ENCODE data around the gene THEMIS2. TPM values are rescaled to one million over a fixed set of nuclear protein-coding genes. Genes with fewer than 3 reads are reported as not detected.
"Not testable (repeated sequence)": the region's sequence is repeated elsewhere in the genome, so short reads cannot be mapped to it uniquely, and the experiment has no call there.

Gene THEMIS2
- total RNA-seq, 2 experiments from 2014 or later, result 4.1 to 20.3 TPM

DNA sequence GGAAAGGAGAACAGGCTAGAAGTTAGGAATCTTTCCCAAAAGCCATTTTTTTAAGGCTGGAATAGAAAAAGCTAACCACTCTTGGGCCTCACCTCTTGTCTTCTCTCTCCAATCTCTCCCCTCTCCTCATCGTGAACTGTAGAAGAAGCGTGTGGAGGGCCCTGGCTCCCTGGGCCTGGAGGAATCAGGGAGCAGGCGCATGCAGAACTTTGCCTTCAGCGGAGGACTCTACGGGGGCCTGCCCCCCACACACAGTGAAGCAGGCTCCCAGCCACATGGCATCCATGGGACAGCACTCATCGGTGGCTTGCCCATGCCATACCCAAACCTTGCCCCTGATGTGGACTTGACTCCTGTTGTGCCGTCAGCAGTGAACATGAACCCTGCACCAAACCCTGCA lies 22.4 kb upstream of the THEMIS2 start:
- TF ChIP-seq, protein P1, sequence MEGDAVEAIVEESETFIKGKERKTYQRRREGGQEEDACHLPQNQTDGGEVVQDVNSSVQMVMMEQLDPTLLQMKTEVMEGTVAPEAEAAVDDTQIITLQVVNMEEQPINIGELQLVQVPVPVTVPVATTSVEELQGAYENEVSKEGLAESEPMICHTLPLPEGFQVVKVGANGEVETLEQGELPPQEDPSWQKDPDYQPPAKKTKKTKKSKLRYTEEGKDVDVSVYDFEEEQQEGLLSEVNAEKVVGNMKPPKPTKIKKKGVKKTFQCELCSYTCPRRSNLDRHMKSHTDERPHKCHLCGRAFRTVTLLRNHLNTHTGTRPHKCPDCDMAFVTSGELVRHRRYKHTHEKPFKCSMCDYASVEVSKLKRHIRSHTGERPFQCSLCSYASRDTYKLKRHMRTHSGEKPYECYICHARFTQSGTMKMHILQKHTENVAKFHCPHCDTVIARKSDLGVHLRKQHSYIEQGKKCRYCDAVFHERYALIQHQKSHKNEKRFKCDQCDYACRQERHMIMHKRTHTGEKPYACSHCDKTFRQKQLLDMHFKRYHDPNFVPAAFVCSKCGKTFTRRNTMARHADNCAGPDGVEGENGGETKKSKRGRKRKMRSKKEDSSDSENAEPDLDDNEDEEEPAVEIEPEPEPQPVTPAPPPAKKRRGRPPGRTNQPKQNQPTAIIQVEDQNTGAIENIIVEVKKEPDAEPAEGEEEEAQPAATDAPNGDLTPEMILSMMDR (conservative IDR thresholded peaks at IDR 0.05; ENCODE audit: low read length), result no peak
- no peak for TF ChIP-seq EZH2phosphoT487 (IDR thresholded peaks at IDR 0.05; ENCODE audit: borderline replicate concordance, low read depth, low read length)
- Histone ChIP-seq H2AFZ (ENCODE audit: low read length) (no peak overlapping the region), H4K20me1 (ENCODE audit: insufficient read depth, low read length) (no peaks in the 10 kb centered on the region), H3K4me3 (ENCODE audit: low read depth, low read length, poor library complexity, severe bottlenecking) (no peak overlapping the region), H3K4me1 (ENCODE audit: insufficient read depth, low read length, poor library complexity, severe bottlenecking) (no peaks in the 10 kb centered on the region), H3K79me2 (ENCODE audit: insufficient read depth, low read depth, low read length) (no peaks in the 10 kb centered on the region), H3K9me2 (ENCODE audit: insufficient read depth, low read length) (no peaks in the 10 kb centered on the region), H3K4me2 (ENCODE audit: low read length) (no peak overlapping the region), H3K27ac (ENCODE audit: low read depth, low read length, poor library complexity, severe bottlenecking) (no peak overlapping the region), H3K36me3 (ENCODE audit: insufficient read depth, low read length) (peaks cover 68% of the 10 kb centered on the region), H3K9me3 (ENCODE audit: low read length) (no peaks in the 10 kb centered on the region)
- intact Hi-C loops (cut with micrococcal nuclease; ENCODE audit: unreplicated experiment), result no loop called here
- no peak for DNase-seq (ENCODE audit: low spot score)
- ChIA-PET CTCF (ENCODE audit: unreplicated experiment) (no interaction called here), POLR2A (interaction anchor here (0.7 kb wide), 2 partner anchors 18 to 370 kb away, joined by 4 read pairs; no protein-coding TSS in a partner anchor)
- BruUV-seq (replicated peaks), result no TSS peak

DNA sequence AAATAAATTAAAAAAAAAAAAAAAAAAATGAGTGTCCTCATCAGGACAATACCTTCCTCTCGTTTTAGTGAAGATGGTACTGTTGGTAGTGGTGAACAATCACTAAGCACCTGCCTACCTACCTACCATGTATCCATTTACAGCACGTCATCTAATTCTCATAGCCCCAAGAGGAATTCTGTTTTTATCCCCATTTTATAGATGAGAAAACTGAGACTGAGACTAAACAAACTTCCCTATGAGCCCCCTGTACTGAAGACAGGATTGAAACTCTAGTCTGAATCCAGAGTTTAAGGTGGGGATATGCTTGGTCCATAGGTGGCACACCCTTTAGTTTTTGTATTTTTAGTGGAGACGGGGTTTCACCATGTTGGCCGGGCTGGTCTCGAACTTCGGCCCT lies 17.3 kb upstream of the THEMIS2 start:
- no peak overlapping the region for H2AFZ ChIP-seq (ENCODE audit: low read length)
- no peaks in the 10 kb centered on the region for H3K4me1 ChIP-seq (ENCODE audit: insufficient read depth, low read length, poor library complexity, severe bottlenecking)
- H3K4me2 ChIP-seq (ENCODE audit: low read length), result no peak overlapping the region
- ChIA-PET POLR2A (no interaction called here), CTCF (ENCODE audit: unreplicated experiment) (no interaction called here)
- no peak for TF ChIP-seq EZH2phosphoT487 (IDR thresholded peaks at IDR 0.05; ENCODE audit: borderline replicate concordance, low read depth, low read length)
- TF ChIP-seq, protein P1 (conservative IDR thresholded peaks at IDR 0.05; ENCODE audit: low read length), result no peak
- peaks cover 25% of the 10 kb centered on the region for H3K36me3 ChIP-seq (ENCODE audit: insufficient read depth, low read length)
- DNase-seq (ENCODE audit: low spot score), result no peak
- no TSS peak for BruUV-seq (replicated peaks)
- intact Hi-C loops (cut with micrococcal nuclease; ENCODE audit: unreplicated experiment), result loop anchor here (5.0 kb wide), 1 partner anchor 77 kb away; the partner anchor contains the start of gene SMPDL3B
- no peaks in the 10 kb centered on the region for H3K9me2 ChIP-seq (ENCODE audit: insufficient read depth, low read length)
- no peaks in the 10 kb centered on the region for H3K9me3 ChIP-seq (ENCODE audit: low read length)
- no peaks in the 10 kb centered on the region for H3K79me2 ChIP-seq (ENCODE audit: insufficient read depth, low read depth, low read length)
- H3K4me3 ChIP-seq (ENCODE audit: low read depth, low read length, poor library complexity, severe bottlenecking), result no peak overlapping the region
- H3K27ac ChIP-seq (ENCODE audit: low read depth, low read length, poor library complexity, severe bottlenecking), result no peak overlapping the region
- no peaks in the 10 kb centered on the region for H4K20me1 ChIP-seq (ENCODE audit: insufficient read depth, low read length)

DNA sequence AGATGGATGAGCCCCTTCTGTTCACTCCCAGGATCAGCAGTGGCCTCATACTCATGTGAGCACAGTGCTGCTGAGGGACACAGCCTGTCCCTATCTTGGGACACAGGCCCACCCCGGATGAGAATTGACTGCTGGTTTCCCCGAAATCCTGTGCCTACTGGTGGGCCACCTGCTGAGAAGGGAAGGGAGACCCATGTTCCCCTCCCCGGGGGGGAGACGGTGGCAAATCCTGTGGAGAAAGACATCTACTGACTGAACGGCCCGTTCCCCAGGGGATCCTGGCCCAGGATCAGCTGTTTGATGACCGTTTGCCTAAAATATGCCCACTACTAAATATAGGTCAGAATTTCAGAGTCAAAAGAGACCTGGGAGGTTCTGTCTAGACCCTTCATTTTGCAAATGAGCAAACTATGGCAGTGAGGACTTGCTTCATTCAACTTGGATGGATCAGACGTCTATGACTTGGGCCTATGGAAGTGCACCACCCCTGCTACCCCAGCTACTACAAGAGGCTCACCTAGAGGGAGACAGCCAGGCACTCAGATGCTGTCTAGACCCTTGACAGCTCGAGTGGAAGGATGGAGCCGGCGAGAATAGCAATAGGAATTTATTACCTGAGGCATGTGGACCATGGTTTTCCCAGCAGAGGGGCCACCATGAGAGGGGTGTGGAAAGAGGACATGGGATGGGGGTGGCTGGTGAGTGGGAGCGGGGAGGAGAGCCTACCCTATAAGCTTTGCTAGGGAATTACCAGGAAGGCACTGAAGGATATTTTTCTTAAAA lies 15.6 kb upstream of the THEMIS2 start:
- Histone ChIP-seq H3K4me2 (ENCODE audit: low read length) (no peak overlapping the region), H3K27ac (ENCODE audit: low read depth, low read length, poor library complexity, severe bottlenecking) (no peak overlapping the region), H3K9me3 (ENCODE audit: low read length) (no peaks in the 10 kb centered on the region), H3K9me2 (ENCODE audit: insufficient read depth, low read length) (no peaks in the 10 kb centered on the region), H3K79me2 (ENCODE audit: insufficient read depth, low read depth, low read length) (no peaks in the 10 kb centered on the region), H4K20me1 (ENCODE audit: insufficient read depth, low read length) (no peaks in the 10 kb centered on the region), H3K4me1 (ENCODE audit: insufficient read depth, low read length, poor library complexity, severe bottlenecking) (no peaks in the 10 kb centered on the region), H2AFZ (ENCODE audit: low read length) (no peak overlapping the region), H3K36me3 (ENCODE audit: insufficient read depth, low read length) (peaks cover 8% of the 10 kb centered on the region), H3K4me3 (ENCODE audit: low read depth, low read length, poor library complexity, severe bottlenecking) (no peak overlapping the region)
- BruUV-seq (replicated peaks), result no TSS peak
- no peak for TF ChIP-seq EZH2phosphoT487 (IDR thresholded peaks at IDR 0.05; ENCODE audit: borderline replicate concordance, low read depth, low read length)
- TF ChIP-seq, protein P1 (conservative IDR thresholded peaks at IDR 0.05; ENCODE audit: low read length), result no peak
- ChIA-PET POLR2A (interaction anchor here (0.6 to 0.7 kb wide), 2 partner anchors 178 to 856 kb away, joined by 4 to 7 read pairs; no protein-coding TSS in a partner anchor), CTCF (ENCODE audit: unreplicated experiment) (interaction anchor here (0.6 kb wide), 2 partner anchors 94 to 124 kb away, joined by 3 read pairs; no protein-coding TSS in a partner anchor)
- intact Hi-C loops (cut with micrococcal nuclease; ENCODE audit: unreplicated experiment), result loop anchor here (5.0 kb wide), 1 partner anchor 76 kb away; the partner anchor contains the start of gene SMPDL3B
- DNase-seq (ENCODE audit: low spot score), result no peak

DNA sequence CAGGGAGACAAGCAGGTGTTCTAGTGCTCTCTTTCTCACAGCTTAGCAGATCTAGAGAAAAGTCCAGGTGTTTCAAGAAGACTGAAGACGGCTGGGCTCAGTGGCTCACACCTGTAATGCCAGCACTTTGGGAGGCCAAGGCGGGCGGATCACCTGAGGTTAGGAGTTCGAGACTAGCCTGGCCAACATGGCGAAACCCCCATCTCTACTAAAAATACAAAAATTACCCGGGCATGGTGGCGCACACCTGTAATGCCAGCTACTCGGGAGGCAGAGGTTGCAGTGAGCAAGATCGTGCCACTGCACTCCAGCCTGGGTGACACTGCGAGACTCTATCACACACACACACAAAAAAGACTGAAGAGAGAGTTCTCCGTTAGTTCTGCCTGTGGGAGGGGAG lies 14.8 kb upstream of the THEMIS2 start:
- H4K20me1 ChIP-seq (ENCODE audit: insufficient read depth, low read length); H3K9me2 ChIP-seq (ENCODE audit: insufficient read depth, low read length); H3K36me3 ChIP-seq (ENCODE audit: insufficient read depth, low read length); H3K4me3 ChIP-seq (ENCODE audit: low read depth, low read length, poor library complexity, severe bottlenecking); DNase-seq (ENCODE audit: low spot score); H3K4me1 ChIP-seq (ENCODE audit: insufficient read depth, low read length, poor library complexity, severe bottlenecking); H3K27ac ChIP-seq (ENCODE audit: low read depth, low read length, poor library complexity, severe bottlenecking); H3K4me2 ChIP-seq (ENCODE audit: low read length); H3K79me2 ChIP-seq (ENCODE audit: insufficient read depth, low read depth, low read length); CTCF ChIA-PET (ENCODE audit: unreplicated experiment); H3K9me3 ChIP-seq (ENCODE audit: low read length); H2AFZ ChIP-seq (ENCODE audit: low read length); BruUV-seq (replicated peaks): not testable (repeated sequence)
- POLR2A ChIA-PET, result interaction anchor here (0.7 kb wide), 1 partner anchor 1310 kb away, joined by 3 read pairs; no protein-coding TSS in a partner anchor
- intact Hi-C loops (cut with micrococcal nuclease; ENCODE audit: unreplicated experiment), result loop anchor here (5.0 kb wide), 1 partner anchor 75 kb away; the partner anchor contains the start of gene SMPDL3B
